Measurements from ENCODE around the gene LILRB1.
"Not testable (repeated sequence)": the region's sequence is repeated elsewhere in the genome, so short reads cannot be mapped to it uniquely, and the experiment has no call there.

DNA sequence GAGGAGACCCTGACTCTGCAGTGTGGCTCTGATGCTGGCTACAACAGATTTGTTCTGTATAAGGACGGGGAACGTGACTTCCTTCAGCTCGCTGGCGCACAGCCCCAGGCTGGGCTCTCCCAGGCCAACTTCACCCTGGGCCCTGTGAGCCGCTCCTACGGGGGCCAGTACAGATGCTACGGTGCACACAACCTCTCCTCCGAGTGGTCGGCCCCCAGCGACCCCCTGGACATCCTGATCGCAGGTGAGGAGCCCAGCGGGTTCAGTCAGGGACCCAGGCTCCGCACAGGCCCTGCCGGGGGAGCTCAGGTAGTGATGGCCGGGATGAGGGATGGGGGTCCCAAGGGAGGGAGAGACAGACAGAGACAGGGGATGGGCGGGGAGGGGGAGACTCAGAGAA lies 2.2 kb downstream of the LILRB1 start:
- TF ChIP-seq, protein P1, sequence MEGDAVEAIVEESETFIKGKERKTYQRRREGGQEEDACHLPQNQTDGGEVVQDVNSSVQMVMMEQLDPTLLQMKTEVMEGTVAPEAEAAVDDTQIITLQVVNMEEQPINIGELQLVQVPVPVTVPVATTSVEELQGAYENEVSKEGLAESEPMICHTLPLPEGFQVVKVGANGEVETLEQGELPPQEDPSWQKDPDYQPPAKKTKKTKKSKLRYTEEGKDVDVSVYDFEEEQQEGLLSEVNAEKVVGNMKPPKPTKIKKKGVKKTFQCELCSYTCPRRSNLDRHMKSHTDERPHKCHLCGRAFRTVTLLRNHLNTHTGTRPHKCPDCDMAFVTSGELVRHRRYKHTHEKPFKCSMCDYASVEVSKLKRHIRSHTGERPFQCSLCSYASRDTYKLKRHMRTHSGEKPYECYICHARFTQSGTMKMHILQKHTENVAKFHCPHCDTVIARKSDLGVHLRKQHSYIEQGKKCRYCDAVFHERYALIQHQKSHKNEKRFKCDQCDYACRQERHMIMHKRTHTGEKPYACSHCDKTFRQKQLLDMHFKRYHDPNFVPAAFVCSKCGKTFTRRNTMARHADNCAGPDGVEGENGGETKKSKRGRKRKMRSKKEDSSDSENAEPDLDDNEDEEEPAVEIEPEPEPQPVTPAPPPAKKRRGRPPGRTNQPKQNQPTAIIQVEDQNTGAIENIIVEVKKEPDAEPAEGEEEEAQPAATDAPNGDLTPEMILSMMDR (IDR thresholded peaks at IDR 0.05) = not testable (repeated sequence)
- not testable (repeated sequence) for TF ChIP-seq ZFX (IDR thresholded peaks at IDR 0.05; ENCODE audit: borderline replicate concordance)

All from 22Rv1 (cell line).